Duodenal mucosa (tissue), 2 donors: ENCODE data around the gene RNU1-2.
"Not testable (repeated sequence)": the region's sequence is repeated elsewhere in the genome, so short reads cannot be mapped to it uniquely, and the experiment has no call there.

Experiments used
- H3K27ac ChIP-seq: one replicate; pipeline ENCODE4 v1.7.0; 2013; ENCODE audit warnings: low read depth, low read length
- H3K27me3 ChIP-seq, 2 donors: one replicate each; pipeline ENCODE4 v1.7.0; 2013; ENCODE audit warnings: low read length in 2 of 2, control low read depth in 1 of 2; ENCODE audit not compliant: insufficient read depth in 2 of 2, control insufficient read depth in 1 of 2
- H3K36me3 ChIP-seq, 2 donors: one replicate each; pipeline ENCODE4 v1.7.0; 2013; ENCODE audit warnings: low read length in 2 of 2, control low read depth in 1 of 2; ENCODE audit not compliant: insufficient read depth in 2 of 2, control insufficient read depth in 1 of 2
- H3K4me1 ChIP-seq, 2 donors: one replicate each; pipeline ENCODE4 v1.7.0; 2013; ENCODE audit warnings: low read length in 2 of 2, control low read depth in 1 of 2; ENCODE audit not compliant: insufficient read depth in 2 of 2, control insufficient read depth in 1 of 2
- H3K4me3 ChIP-seq, 2 donors: one replicate each; pipeline ENCODE4 v1.7.0; 2013; ENCODE audit warnings: low read length in 2 of 2, low read depth in 1 of 2
- H3K9ac ChIP-seq, 2 donors: one replicate each; pipeline ENCODE4 v1.7.0; 2013; ENCODE audit warnings: low read length in 2 of 2, low read depth in 1 of 2
- H3K9me3 ChIP-seq, 2 donors: one replicate each; pipeline ENCODE4 v1.7.0; 2013; ENCODE audit warnings: low read length in 2 of 2, control low read depth in 1 of 2; ENCODE audit not compliant: control insufficient read depth in 1 of 2

The RNU1-2 gene

GRCh38 chr1:16900751-16901150 lies 5.0 kb downstream of the RNU1-2 start:
- Histone ChIP-seq H3K36me3 (no peaks in the 10 kb centered on the region), H3K27me3 (no peaks in the 10 kb centered on the region), H3K27ac (no peak overlapping the region), H3K4me3 (no peak overlapping the region), H3K9me3 (peaks cover 0 to 4% of the 10 kb centered on the region in 2 donors), H3K9ac (no peak overlapping the region), H3K4me1 (peaks cover 4 to 23% of the 10 kb centered on the region in 2 donors)

- not testable (repeated sequence) for H3K36me3 ChIP-seq, H3K27me3 ChIP-seq, H3K9me3 ChIP-seq, H3K9ac ChIP-seq, H3K4me3 ChIP-seq, H3K27ac ChIP-seq
- peaks cover 4 to 28% of the 10 kb centered on the region in 2 donors for H3K4me1 ChIP-seq
Measured at GRCh38 chr1:16901371-16901770, 5.6 kb downstream of the RNU1-2 start.

- no peak overlapping the region for H3K27ac ChIP-seq
- H3K9me3 ChIP-seq = peaks cover 0 to 6% of the 10 kb centered on the region in 2 donors
- no peak overlapping the region for H3K9ac ChIP-seq
- H3K36me3 ChIP-seq = no peaks in the 10 kb centered on the region
- no peaks in the 10 kb centered on the region for H3K27me3 ChIP-seq
- peaks cover 4 to 18% of the 10 kb centered on the region in 2 donors for H3K4me1 ChIP-seq
- no peak overlapping the region for H3K4me3 ChIP-seq
Measured at GRCh38 chr1:16903054-16903453, 7.3 kb downstream of the RNU1-2 start.

GRCh38 chr1:16903458-16903796 lies 7.6 kb downstream of the RNU1-2 start:
- peaks cover 0 to 6% of the 10 kb centered on the region in 2 donors for H3K9me3 ChIP-seq
- H3K27ac ChIP-seq = peak overlapping the region; percentile 17
- peaks cover 4 to 18% of the 10 kb centered on the region in 2 donors for H3K4me1 ChIP-seq
- no peaks in the 10 kb centered on the region for H3K36me3 ChIP-seq
- peak overlapping the region; percentile 52 to 73 for H3K4me3 ChIP-seq
- peak overlapping the region; percentile 91 to 94 for H3K9ac ChIP-seq
- no peaks in the 10 kb centered on the region for H3K27me3 ChIP-seq

- H3K4me3 ChIP-seq = peak overlapping the region; percentile 73 to 82
- H3K9me3 ChIP-seq = peaks cover 0 to 6% of the 10 kb centered on the region in 2 donors
- no peaks in the 10 kb centered on the region for H3K27me3 ChIP-seq
- H3K36me3 ChIP-seq = no peaks in the 10 kb centered on the region
- H3K27ac ChIP-seq = peak overlapping the region; percentile 98
- peaks cover 4 to 18% of the 10 kb centered on the region in 2 donors for H3K4me1 ChIP-seq
- peak overlapping the region; percentile 91 to 94 for H3K9ac ChIP-seq
Measured at GRCh38 chr1:16904560-16905109, 8.9 kb downstream of the RNU1-2 start.

GRCh38 chr1:16905110-16905867 lies 9.5 kb downstream of the RNU1-2 start:
- Histone ChIP-seq H3K4me1 (peaks cover 4 to 18% of the 10 kb centered on the region in 2 donors), H3K4me3 (peak overlapping the region; percentile 73 to 82), H3K27ac (peak overlapping the region; percentile 98), H3K9me3 (peaks cover 0 to 6% of the 10 kb centered on the region in 2 donors), H3K27me3 (no peaks in the 10 kb centered on the region), H3K9ac (peak overlapping the region; percentile 91 to 94), H3K36me3 (no peaks in the 10 kb centered on the region)

- Histone ChIP-seq H3K4me1 (peaks cover 4 to 18% of the 10 kb centered on the region in 2 donors), H3K27ac (no peak overlapping the region), H3K9me3 (peaks cover 0 to 6% of the 10 kb centered on the region in 2 donors), H3K36me3 (no peaks in the 10 kb centered on the region), H3K9ac (peak overlapping the region in 1 of 2 donors; percentile 91), H3K27me3 (no peaks in the 10 kb centered on the region), H3K4me3 (no peak overlapping the region)
Measured at GRCh38 chr1:16905868-16906702, 10.3 kb downstream of the RNU1-2 start.

GRCh38 chr1:16906873-16907272 lies 11.1 kb downstream of the RNU1-2 start:
- Histone ChIP-seq H3K27ac (no peak overlapping the region), H3K4me3 (no peak overlapping the region), H3K36me3 (no peaks in the 10 kb centered on the region), H3K9ac (no peak overlapping the region), H3K4me1 (peaks cover 7 to 18% of the 10 kb centered on the region in 2 donors), H3K9me3 (peaks cover 0 to 6% of the 10 kb centered on the region in 2 donors), H3K27me3 (no peaks in the 10 kb centered on the region)

GRCh38 chr1:16907870-16908758 lies 12.3 kb downstream of the RNU1-2 start:
- Histone ChIP-seq H3K36me3 (no peaks in the 10 kb centered on the region), H3K27ac (no peak overlapping the region), H3K4me3 (no peak overlapping the region), H3K9ac (no peak overlapping the region), H3K27me3 (no peaks in the 10 kb centered on the region), H3K9me3 (peaks cover 0 to 6% of the 10 kb centered on the region in 2 donors), H3K4me1 (peaks cover 10 to 19% of the 10 kb centered on the region in 2 donors)
